GM18868 (cell line): Measurements from ENCODE around the gene ACADS.
"Not testable (repeated sequence)": the region's sequence is repeated elsewhere in the genome, so short reads cannot be mapped to it uniquely, and the experiment has no call there.

Experiments
- ATAC-seq: cut with Tn5 transposase; IDR thresholded peaks from one replicate; pipeline ENCODE4 v1.9.1; 2021; ENCODE audit warnings: mild to moderate bottlenecking, moderate library complexity; ENCODE audit not compliant: unreplicated experiment

Gene ACADS

DNA sequence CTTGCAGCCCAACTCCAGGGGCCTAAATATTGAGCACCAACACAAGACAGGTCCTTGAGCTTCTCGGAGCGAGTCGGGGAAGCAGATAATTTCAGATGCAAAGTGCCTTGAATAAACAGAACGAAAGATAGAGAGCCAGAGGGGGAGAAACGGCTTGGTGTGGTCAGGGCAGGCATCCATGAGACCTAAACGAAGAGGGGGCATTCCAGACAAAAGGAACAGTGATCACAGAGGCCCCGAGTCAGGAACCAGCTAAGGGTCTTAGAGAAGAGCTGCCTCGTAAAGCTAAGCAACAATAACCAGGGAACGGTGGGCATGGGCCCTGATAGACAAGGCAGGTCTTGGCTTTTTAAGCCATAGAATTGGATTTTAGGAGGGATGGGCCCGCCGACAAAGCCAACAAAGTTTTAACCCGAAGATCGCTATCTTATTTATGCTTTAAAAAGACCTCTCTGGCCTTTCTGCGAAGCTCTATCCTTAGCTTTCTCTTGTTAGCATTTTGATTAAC is 421 bp upstream of the ACADS start:
- ATAC-seq = no peak

DNA sequence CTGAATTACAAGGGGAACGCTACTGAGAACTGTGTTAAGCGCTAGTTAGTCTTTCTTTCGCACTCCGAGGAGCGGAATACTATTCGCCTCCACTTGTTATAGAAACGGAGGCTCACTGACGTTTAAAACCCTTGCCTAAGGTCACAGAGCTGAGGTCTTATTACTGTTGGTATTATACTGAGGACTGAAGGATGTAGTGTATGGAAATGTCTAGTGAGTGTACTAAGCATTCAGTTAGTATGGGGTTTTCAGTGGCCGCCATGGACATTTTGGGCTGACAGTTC is 826 bp downstream of the ACADS start:
- no peak for ATAC-seq

GRCh38 chr12:120726961-120727360 is 1.3 kb downstream of the ACADS start:
- ATAC-seq = no peak

- not testable (repeated sequence) for ATAC-seq
Measured at GRCh38 chr12:120732198-120732597, 6.6 kb downstream of the ACADS start.

- ATAC-seq = no peak
Measured at GRCh38 chr12:120733574-120733973, 7.9 kb downstream of the ACADS start.

DNA sequence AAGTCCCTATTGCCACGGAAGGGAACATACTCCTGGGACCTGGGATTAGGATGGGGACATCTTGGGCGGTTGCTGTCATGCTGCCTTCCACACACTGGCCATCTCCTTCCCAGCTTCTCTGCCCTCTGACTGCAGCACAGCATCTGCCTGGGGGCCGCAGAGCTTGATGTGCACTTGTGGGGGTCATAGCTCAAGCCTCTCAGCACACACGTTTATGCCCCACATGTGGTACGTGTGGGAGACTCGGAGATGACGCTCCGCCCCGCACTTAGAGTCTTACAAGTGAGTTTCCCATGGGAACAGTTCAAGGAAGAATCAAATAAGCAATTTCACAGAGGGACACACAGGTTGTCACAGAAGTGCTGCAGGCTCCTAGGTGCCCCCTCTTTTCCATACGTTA is 8.6 kb downstream of the ACADS start:
- no peak for ATAC-seq

DNA sequence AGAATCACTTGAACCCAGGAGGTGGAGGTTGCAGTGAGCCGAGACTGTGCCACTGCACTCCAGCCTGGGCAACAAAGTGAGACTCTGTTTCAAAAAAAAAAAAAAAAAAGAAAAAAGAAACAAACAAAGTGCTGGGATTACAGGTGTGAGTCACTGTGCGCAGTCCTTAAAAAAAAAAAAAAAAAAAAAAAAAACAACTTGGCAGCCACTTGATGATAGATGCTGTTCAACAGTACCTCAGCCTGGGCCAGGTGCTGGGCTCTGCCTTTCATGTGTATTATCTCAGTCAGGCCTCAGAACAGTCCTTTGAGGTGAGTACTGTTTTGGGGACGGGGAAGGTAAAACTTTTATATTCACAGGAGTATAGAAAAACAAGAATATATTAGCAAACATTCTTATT is 9.6 kb downstream of the ACADS start:
- no peak for ATAC-seq

DNA sequence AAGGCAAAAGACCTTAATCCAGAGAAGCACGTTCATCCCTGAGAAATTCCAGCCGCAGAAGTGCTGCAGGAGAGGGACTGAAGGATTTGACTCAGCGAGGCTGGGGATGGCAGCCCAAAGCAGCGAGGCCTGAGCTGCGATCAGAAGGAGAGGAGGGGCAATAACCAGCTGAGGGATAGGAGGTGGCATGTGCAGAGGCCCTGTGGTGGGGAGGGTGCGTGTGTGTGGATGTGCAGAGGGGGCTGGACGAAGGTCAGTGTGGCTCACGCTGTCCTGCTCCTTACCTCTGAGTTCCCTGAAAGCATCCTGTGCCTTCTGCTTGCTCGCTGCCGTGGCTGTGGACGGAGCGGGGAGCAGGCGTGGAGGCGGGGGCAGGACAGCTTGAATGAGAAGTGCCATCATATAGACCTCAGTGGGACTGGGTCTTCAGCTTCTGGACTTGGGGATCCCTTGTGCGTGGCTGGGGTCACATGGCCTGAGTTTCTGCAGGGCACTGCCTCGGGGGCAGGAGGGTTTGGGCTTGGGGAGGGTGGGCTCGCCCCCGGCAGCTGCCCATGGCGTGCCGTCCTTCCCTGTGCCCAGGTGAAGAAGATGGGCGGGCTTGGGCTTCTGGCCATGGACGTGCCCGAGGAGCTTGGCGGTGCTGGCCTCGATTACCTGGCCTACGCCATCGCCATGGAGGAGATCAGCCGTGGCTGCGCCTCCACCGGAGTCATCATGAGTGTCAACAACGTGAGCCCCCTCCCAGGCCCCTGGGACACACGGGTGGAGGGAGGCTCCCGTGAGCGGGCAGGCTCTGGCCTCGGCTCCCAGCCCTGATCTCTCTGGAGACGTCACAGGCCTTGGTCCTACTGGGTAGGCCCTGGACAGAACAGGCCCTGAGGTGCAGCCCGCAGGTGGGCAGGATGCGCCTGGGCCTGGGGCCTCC is 11.0 kb downstream of the ACADS start:
- ATAC-seq = no peak

DNA sequence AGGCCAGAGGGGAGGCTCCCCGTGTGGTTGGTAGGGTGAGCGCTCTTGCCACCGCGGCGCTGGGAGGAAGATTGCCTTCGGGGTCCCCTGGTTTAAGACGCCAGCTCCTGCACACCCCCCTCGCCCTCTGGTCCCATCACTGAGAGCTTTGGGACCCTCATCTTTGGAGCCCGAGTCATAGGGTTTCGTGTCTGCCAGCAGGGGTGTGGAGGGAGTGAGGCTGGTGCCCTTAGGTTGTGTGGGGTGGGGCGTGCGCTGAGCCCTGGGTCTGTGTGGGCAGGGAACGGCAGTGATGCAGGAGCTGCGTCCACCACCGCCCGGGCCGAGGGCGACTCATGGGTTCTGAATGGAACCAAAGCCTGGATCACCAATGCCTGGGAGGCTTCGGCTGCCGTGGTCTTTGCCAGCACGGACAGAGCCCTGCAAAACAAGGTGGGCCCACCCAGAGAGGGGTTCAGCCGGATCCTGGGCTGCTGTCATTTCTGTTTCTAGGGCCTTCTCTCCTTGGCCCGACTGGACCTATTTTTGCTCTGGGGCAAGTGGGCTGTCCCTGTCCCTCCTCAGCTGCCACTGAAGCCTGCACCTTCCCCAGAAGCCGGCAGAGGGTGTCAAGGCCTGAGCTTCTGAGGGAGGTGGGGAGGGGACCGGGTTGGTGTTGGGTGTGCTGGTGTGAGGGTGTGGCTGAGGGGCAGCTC is 12.1 kb downstream of the ACADS start:
- ATAC-seq = no peak

GRCh38 chr12:120738252-120739030 is 12.8 kb downstream of the ACADS start:
- no peak for ATAC-seq

- no peak for ATAC-seq
Measured at GRCh38 chr12:120739031-120739762, 13.6 kb downstream of the ACADS start.

GRCh38 chr12:120739821-120740613 is 14.4 kb downstream of the ACADS start:
- no peak for ATAC-seq

DNA sequence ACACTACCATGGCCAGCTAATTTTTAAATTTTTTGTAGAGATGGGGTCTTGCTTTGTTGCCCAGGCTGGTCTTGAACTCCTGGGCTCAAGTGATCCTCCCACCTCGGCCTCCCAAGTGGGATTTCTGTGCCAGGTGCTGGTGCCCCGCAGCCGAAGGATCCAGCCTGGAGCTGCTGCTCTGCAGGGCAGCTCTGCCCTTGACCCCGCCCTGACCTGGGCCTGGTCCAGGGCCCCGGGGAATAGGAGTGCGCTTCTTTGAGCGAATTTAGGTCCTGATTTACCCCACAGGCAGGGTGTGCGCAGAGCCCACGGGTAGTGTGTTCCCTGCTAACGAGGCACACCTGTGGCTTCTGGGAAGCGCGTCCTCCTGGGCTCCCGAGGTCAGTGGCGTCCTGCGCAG is 15.2 kb downstream of the ACADS start:
- ATAC-seq = no peak

DNA sequence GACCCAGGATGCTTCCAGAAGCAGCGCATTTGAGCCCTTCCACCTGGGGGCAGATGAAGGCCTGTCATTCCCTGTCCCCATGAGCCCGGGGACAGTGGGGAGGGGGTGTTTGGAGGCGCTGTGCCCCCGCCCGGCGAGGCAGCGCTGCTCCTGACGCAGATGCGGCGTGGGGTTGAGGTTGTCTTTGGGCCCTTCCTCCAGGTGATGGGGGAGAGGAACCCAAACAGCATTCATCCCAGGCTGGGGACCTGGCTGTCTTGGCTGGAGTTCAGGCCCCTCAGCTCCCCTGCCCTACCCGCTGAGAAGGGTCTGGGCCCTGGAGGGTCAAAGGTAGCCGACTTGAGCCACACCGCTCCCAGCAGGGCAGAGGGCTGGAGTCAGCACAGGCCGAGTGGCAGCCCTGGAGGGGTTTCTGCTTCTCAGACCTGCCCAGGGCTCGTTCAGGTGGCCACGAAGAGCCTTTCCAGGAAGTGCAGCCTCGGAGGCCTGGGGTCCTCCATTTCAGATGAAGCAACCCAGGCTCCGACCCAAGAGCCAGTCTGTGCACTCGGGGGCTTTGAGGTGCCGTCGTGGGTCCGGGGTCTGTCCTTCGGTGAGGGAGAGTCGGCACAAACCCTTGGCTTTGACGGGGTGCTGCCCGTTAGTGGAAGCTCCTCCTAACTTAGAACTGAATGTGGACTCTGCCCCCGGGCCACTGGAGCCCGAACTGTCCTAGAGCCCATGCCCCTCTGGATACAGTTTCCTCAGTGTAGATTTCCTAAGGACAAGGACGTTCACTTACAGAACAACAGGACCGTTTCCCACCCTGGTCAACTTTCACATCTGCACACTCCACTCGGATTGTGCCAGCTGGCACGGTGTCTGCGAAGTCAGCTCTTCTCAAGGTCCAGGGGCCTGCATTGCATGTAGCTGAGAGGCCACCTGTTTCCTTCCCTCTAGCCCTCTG is 16.1 kb downstream of the ACADS start:
- no peak for ATAC-seq

DNA sequence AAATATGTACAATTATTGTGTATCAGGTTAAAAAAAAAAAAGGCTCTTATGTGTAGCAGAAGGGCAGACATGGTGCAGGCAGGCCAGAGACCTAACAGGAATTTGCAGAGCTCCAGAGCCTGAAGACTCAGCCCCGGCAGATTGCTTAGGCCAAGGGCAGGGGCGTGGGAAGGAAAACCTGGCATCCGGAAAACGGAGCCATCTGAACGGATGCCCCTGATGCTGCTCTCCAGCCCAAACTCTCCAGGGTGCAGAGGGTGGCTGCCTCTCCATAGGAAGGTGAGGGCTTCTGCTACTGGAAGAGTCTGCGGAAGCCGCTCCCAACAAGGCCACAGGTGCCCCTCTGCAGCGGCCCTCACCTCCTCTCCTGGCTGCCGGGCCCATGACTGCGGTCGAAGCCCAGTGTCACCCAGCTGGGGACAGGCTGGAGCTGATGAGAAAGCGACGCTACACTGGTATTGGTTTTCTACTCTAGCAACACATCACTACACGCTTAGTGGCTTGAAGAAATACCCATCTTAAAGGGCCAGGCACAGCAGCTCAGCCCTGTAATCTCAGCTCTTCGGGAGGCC is 19.4 kb downstream of the ACADS start:
- no peak for ATAC-seq

DNA sequence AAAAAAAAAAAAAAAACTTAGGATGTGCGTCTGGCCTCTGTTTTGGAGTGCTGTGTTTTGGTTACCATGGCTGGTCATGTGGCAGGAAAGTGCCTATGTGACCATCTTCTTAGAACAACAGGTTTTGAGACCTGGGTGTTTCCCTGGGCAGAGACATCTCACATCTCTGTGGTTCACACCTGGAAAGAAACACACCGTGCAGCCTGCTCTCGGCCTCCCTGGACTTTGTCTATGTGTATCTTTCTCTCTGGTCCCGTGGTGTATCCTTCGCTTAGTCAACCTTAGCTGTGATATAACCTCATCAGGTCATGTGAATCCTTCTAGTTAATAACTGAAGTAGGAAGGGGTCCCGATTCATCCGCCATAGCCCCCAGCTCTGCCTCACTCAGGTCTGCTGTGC is 22.6 kb downstream of the ACADS start:
- ATAC-seq = no peak

GRCh38 chr12:120749256-120749655 is 23.6 kb downstream of the ACADS start:
- ATAC-seq = no peak

GRCh38 chr12:120750806-120751205 is 25.2 kb downstream of the ACADS start:
- no peak for ATAC-seq

DNA sequence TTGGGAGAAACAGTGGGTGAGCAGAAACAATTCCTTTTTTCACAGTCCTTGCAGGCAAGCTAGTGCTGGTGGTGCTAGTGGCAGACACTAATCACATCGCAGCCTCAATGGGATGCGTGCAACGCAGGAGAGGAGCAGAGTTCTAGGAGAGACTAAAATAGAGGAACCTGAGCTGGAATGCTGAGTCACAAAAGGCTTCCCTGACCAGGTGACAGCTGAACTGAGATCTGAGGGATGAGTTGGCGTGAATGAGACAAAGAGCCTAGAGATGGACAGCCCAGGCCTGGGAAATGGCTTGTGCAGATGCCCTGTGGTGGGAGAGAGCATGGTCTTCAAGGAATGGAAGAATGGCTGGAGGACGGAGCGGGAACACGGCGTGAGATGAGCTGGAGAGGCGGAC is 25.8 kb downstream of the ACADS start:
- no peak for ATAC-seq
